ENCODE data around the gene GPX3.

GPX3 gene

DNA sequence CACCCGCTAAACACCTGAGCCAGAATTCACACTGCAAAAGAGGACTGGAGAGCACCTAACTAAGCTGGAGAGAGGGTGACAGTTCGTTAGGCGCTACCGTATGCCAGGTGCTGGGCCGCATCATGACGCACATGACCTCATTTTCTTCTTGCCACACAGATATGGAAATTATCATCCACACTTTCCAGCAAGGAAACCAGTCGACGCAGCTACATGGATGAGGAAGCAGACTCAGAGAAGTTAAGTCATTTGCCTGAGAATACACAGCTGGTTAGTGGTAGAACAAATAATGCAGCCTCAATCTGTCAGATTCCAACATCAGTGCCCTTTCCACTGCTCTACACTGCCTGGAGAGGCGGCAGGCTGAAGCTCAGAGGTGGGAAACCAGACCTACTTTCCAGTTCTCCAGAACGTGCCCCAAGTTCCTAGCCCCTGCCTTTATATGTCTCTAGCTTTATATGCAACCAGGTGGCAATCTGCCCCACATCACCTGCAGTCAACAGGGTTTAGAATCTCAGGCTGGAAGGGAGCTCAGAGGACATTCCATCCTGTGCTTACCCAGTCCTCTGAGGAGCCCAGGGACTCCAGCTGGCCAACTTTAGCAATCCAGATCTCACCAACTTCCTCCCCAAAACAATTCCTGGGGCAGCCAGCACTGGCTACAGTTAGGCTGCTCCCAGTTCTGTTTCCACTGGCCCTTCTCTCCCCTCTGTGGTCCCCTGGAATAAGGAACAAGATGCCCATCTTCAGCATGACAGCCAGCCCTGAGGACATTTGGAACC is 51.6 kb downstream of the GPX3 start:
- WGBS (ENCODE audit: extremely low coverage, insufficient coverage, low lambda C conversion rate): no CpG with 5 or more reads among the region's 10 CpGs
- Histone ChIP-seq H3K4me2 (ENCODE audit: low read length) (no peak overlapping the region), H2BK120ac (ENCODE audit: low read depth, low read length) (no peak overlapping the region), H3K27me3 (ENCODE audit: insufficient read depth, low read length, poor library complexity) (no peaks in the 10 kb centered on the region), H3K4me1 (ENCODE audit: control insufficient read depth, low read depth, low read length) (no peaks in the 10 kb centered on the region), H4K8ac (ENCODE audit: low read depth, low read length) (no peak overlapping the region), H4K5ac (ENCODE audit: low read length) (no peak overlapping the region), H3K36me3 (ENCODE audit: control insufficient read depth, insufficient read depth, low read length) (no peaks in the 10 kb centered on the region), H3K4ac (ENCODE audit: low read depth, low read length) (no peak overlapping the region), H3K9ac (ENCODE audit: low read length) (no peak overlapping the region), H3K4me3 (ENCODE audit: low read length) (no peak overlapping the region), H2BK15ac (replicated peaks; ENCODE audit: low read depth) (no peak overlapping the region), H3K18ac (ENCODE audit: low read length) (no peak overlapping the region), H2AK5ac (ENCODE audit: low read length) (no peak overlapping the region), H3K79me1 (ENCODE audit: low read length) (peaks cover 8% of the 10 kb centered on the region), H3K27ac (ENCODE audit: low read depth, low read length) (no peak overlapping the region), H3K79me2 (ENCODE audit: control insufficient read depth, insufficient read depth, low read length) (no peaks in the 10 kb centered on the region), H3K56ac (ENCODE audit: low read length) (no peak overlapping the region), H2BK5ac (ENCODE audit: low read length) (no peak overlapping the region), H3K23ac (ENCODE audit: low read length) (no peak overlapping the region)
- no peak for DNase-seq

DNA sequence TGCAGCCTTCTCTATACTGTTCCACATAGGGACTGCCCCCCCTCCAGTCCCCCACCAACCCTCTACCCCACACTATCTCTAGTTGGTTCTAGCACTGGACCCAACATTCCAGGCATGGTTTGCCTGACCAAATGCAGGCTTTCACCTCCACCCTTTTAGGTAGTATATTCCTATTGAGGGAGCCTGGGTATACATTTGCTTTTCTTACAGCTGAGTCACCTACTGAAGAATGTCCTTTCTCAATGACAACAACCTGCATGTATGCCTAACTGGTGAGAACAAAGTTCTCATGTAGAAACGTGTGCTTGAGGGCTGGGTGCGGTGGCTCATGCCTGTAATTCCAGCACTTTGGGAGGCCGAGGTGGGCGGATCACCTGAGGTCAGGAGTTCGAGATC is 52.2 kb downstream of the GPX3 start:
- Histone ChIP-seq H3K79me2 (ENCODE audit: control insufficient read depth, insufficient read depth, low read length) (no peaks in the 10 kb centered on the region), H2AK5ac (ENCODE audit: low read length) (no peak overlapping the region), H3K4me2 (ENCODE audit: low read length) (no peak overlapping the region), H3K56ac (ENCODE audit: low read length) (no peak overlapping the region), H2BK5ac (ENCODE audit: low read length) (no peak overlapping the region), H3K9ac (ENCODE audit: low read length) (no peak overlapping the region), H4K5ac (ENCODE audit: low read length) (no peak overlapping the region), H4K8ac (ENCODE audit: low read depth, low read length) (no peak overlapping the region), H3K4me3 (ENCODE audit: low read length) (no peak overlapping the region), H3K27me3 (ENCODE audit: insufficient read depth, low read length, poor library complexity) (no peaks in the 10 kb centered on the region), H2BK15ac (replicated peaks; ENCODE audit: low read depth) (no peak overlapping the region), H2BK120ac (ENCODE audit: low read depth, low read length) (no peak overlapping the region), H3K4ac (ENCODE audit: low read depth, low read length) (no peak overlapping the region), H3K79me1 (ENCODE audit: low read length) (peaks cover 8% of the 10 kb centered on the region), H3K36me3 (ENCODE audit: control insufficient read depth, insufficient read depth, low read length) (no peaks in the 10 kb centered on the region), H3K23ac (ENCODE audit: low read length) (no peak overlapping the region), H3K4me1 (ENCODE audit: control insufficient read depth, low read depth, low read length) (no peaks in the 10 kb centered on the region), H3K18ac (ENCODE audit: low read length) (no peak overlapping the region), H3K27ac (ENCODE audit: low read depth, low read length) (no peak overlapping the region)
- no CpG with 5 or more reads among the region's 5 CpGs for WGBS (ENCODE audit: extremely low coverage, insufficient coverage, low lambda C conversion rate)
- DNase-seq: peak; percentile 91

DNA sequence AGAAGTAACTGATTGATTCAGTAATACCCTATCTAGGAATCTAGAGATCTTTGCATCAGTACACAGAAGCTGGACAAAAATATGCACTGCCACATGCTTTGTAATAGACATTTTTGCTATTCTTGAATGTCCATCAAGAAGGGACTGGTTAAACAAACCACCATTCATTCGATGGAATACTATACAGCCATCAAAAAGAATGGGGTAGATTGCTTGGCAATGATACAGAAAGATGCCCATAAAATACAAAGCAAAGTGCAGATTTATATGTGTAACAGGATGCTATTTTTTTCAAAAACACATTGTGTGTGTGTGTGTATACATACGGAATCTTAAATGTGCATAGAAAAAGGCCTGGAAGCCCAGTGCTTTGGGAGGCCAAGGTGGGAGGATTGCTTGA is 52.9 kb downstream of the GPX3 start:
- DNase-seq: no peak
- no peak overlapping the region for H2AK5ac ChIP-seq (ENCODE audit: low read length)
- H3K4me1 ChIP-seq (ENCODE audit: control insufficient read depth, low read depth, low read length): no peaks in the 10 kb centered on the region
- H3K27ac ChIP-seq (ENCODE audit: low read depth, low read length): no peak overlapping the region
- H3K4me2 ChIP-seq (ENCODE audit: low read length): no peak overlapping the region
- no peak overlapping the region for H3K9ac ChIP-seq (ENCODE audit: low read length)
- H4K5ac ChIP-seq (ENCODE audit: low read length): no peak overlapping the region
- H3K79me1 ChIP-seq (ENCODE audit: low read length): peaks cover 7% of the 10 kb centered on the region
- no peak overlapping the region for H2BK15ac ChIP-seq (replicated peaks; ENCODE audit: low read depth)
- no peaks in the 10 kb centered on the region for H3K79me2 ChIP-seq (ENCODE audit: control insufficient read depth, insufficient read depth, low read length)
- whole genome bisulfite sequencing (ENCODE audit: extremely low coverage, insufficient coverage, low lambda C conversion rate): no CpG with 5 or more reads among the region's 2 CpGs
- no peak overlapping the region for H2BK120ac ChIP-seq (ENCODE audit: low read depth, low read length)
- H3K4ac ChIP-seq (ENCODE audit: low read depth, low read length): no peak overlapping the region
- H3K23ac ChIP-seq (ENCODE audit: low read length): no peak overlapping the region
- H4K8ac ChIP-seq (ENCODE audit: low read depth, low read length): no peak overlapping the region
- H3K36me3 ChIP-seq (ENCODE audit: control insufficient read depth, insufficient read depth, low read length): no peaks in the 10 kb centered on the region
- H3K18ac ChIP-seq (ENCODE audit: low read length): no peak overlapping the region
- no peak overlapping the region for H2BK5ac ChIP-seq (ENCODE audit: low read length)
- H3K56ac ChIP-seq (ENCODE audit: low read length): no peak overlapping the region
- H3K4me3 ChIP-seq (ENCODE audit: low read length): no peak overlapping the region
- H3K27me3 ChIP-seq (ENCODE audit: insufficient read depth, low read length, poor library complexity): no peaks in the 10 kb centered on the region

DNA sequence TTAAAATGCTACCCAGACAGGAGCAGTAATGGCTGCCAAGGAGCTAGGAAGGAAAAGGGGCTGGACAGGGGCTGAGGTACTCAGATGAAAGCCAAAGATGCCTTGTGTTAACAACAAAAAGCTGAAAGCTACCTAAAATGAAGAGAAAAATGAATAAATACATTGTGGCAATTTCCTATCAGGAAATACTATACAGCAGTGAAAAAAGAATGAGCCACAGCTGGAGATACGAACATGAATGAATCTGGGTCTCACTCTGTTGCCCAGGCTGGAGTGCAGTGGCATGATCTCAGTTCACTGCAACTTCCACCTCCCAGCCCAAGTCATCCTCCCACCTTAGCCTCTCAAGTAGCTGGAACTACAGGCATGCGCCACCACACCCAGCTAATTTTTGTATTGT is 54.2 kb downstream of the GPX3 start:
- Histone ChIP-seq H3K56ac (ENCODE audit: low read length) (no peak overlapping the region), H3K4me3 (ENCODE audit: low read length) (no peak overlapping the region), H3K79me1 (ENCODE audit: low read length) (peaks cover 6% of the 10 kb centered on the region), H4K5ac (ENCODE audit: low read length) (no peak overlapping the region), H3K4me2 (ENCODE audit: low read length) (no peak overlapping the region), H2BK120ac (ENCODE audit: low read depth, low read length) (no peak overlapping the region), H3K27me3 (ENCODE audit: insufficient read depth, low read length, poor library complexity) (no peaks in the 10 kb centered on the region), H2BK15ac (replicated peaks; ENCODE audit: low read depth) (no peak overlapping the region), H3K27ac (ENCODE audit: low read depth, low read length) (no peak overlapping the region), H2AK5ac (ENCODE audit: low read length) (no peak overlapping the region), H3K23ac (ENCODE audit: low read length) (no peak overlapping the region), H3K4ac (ENCODE audit: low read depth, low read length) (no peak overlapping the region), H3K4me1 (ENCODE audit: control insufficient read depth, low read depth, low read length) (no peaks in the 10 kb centered on the region), H3K79me2 (ENCODE audit: control insufficient read depth, insufficient read depth, low read length) (no peaks in the 10 kb centered on the region), H3K9ac (ENCODE audit: low read length) (no peak overlapping the region), H2BK5ac (ENCODE audit: low read length) (no peak overlapping the region), H3K18ac (ENCODE audit: low read length) (no peak overlapping the region), H3K36me3 (ENCODE audit: control insufficient read depth, insufficient read depth, low read length) (no peaks in the 10 kb centered on the region), H4K8ac (ENCODE audit: low read depth, low read length) (no peak overlapping the region)
- no peak for DNase-seq
- no CpG with 5 or more reads among the region's 2 CpGs for WGBS (ENCODE audit: extremely low coverage, insufficient coverage, low lambda C conversion rate)

DNA sequence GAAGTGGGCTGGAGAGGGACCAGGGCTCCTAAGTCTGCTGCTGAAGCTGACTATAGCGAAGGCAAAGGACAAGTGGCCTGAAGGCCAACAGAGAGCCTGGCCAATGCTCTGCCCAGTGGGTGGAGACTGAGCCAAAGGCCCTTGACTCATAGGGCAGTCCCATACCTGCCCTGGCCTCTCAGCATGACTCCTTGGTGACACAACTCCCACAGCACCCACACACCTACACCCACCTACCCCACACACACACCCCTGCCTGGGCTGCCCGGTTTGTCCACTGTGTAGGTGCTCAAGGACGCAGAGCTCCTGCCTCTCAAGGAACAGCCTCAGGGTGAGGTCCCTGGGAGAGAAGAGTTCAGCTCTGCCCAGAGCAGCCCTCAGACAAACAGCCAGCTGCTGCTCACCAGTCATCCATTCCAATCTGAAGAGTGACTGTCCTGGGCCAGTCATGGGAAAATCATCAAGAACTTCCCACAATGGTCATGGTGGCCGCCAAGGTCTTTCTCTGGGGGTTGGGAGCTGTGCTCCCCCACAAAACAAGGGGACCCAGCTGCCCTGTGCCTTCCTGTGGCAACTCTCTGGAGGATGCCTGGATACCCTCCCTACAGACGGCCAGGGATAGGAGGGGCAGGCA is 55.4 kb downstream of the GPX3 start:
- Histone ChIP-seq H2BK5ac (ENCODE audit: low read length) (no peak overlapping the region), H3K4me1 (ENCODE audit: control insufficient read depth, low read depth, low read length) (peaks cover 3% of the 10 kb centered on the region), H4K5ac (ENCODE audit: low read length) (no peak overlapping the region), H2AK5ac (ENCODE audit: low read length) (no peak overlapping the region), H3K4me3 (ENCODE audit: low read length) (no peak overlapping the region), H3K4me2 (ENCODE audit: low read length) (no peak overlapping the region), H3K36me3 (ENCODE audit: control insufficient read depth, insufficient read depth, low read length) (no peaks in the 10 kb centered on the region), H3K79me2 (ENCODE audit: control insufficient read depth, insufficient read depth, low read length) (no peaks in the 10 kb centered on the region), H3K56ac (ENCODE audit: low read length) (no peak overlapping the region), H3K9ac (ENCODE audit: low read length) (no peak overlapping the region), H3K27me3 (ENCODE audit: insufficient read depth, low read length, poor library complexity) (no peaks in the 10 kb centered on the region), H2BK120ac (ENCODE audit: low read depth, low read length) (no peak overlapping the region), H2BK15ac (replicated peaks; ENCODE audit: low read depth) (no peak overlapping the region), H3K23ac (ENCODE audit: low read length) (no peak overlapping the region), H3K4ac (ENCODE audit: low read depth, low read length) (no peak overlapping the region), H3K18ac (ENCODE audit: low read length) (no peak overlapping the region), H4K8ac (ENCODE audit: low read depth, low read length) (no peak overlapping the region), H3K27ac (ENCODE audit: low read depth, low read length) (no peak overlapping the region), H3K79me1 (ENCODE audit: low read length) (peaks cover 9% of the 10 kb centered on the region)
- WGBS (ENCODE audit: extremely low coverage, insufficient coverage, low lambda C conversion rate): no CpG with 5 or more reads among the region's 5 CpGs
- no peak for DNase-seq
